ENCODE results near the gene EPB41L2.

Gene EPB41L2

DNA sequence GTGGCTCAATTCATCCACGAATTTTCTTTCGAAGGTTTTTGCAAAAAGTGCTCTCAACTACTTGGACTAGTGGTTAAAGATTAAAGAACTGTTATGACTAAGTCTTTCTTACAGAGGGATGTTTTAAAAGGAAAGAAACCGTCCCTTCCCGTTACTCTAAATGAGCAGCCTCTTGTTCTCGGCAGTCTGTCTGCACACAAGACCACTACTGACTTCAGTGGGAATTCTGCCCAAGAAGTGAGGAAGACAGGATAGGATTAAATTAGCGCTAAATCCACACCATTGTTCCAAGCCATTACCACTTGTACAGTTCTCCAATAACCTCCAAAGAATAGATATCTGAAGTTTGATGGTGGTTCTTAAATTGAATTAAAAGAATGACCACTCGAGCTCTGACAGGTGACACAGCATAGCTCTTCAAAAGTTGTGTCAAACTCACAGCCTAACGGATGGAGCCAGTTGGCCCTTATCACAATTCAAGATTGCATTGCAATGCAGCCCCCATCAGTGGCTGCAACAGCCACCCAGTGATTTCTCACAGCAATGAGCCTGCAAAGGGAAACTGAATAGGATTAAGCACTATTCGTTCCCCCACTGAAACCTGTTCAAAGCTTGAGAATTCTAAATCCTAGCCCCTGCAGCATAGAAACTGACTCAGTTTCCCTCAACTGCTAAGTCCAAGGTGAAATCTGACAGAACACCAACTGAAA lies 1.8 kb downstream of the EPB41L2 start:
- DNase-seq: peak; percentile 52

DNA sequence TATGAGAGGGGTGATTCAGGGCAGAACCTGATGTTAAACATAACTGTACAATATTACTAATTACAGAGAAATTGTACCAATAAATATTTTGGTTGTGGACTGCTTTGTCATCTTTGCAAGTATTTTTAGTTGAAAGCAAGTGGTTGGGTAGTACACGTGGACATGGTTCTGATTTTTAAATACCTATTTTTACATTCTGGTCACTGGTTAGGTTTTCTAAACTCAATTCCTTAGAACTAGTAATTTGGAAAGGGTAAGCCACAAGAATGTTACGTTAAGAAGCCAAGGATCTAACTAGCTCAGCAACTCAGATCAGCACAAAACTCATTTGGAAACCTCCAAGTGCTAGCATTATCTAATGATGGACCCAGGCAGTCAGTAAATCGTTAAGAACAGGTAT lies 2.7 kb downstream of the EPB41L2 start:
- no peak for DNase-seq

DNA sequence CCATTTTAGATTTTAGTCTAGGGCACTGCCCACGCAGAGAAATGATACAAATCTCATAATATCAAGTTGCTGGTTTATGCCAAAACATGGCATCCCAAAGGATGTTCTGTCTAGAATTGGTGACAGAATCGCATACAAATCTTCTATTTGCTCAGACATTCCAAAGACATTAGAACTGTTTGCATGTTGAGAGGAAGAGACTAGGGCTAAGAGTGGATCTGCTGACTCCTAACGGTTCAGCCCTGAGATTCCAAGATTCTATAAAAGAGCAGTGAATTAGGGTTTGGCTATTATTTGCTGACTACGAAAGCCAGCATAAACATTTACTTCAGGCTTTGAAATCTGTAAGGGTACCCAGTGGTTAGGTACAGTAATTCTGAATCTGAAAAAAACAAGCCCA lies 3.6 kb downstream of the EPB41L2 start:
- no peak for DNase-seq

DNA sequence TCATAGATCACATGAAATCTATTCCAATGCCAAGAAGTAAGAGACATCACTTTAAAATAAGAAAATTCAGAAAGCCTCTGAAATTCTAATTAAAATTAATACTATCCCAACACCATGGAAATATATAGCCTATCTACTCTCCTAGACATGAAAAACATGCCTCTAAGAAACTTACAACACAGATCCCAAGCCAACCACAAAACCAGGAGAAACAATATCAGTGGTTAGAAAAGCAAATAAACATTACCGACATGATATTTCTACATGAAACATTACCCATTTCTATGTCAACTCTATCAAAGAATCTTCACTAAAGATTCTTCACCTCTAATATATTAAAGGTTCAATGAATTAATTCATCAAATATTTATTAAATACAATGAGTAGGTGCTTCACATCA lies 4.8 kb downstream of the EPB41L2 start:
- no peak for DNase-seq

DNA sequence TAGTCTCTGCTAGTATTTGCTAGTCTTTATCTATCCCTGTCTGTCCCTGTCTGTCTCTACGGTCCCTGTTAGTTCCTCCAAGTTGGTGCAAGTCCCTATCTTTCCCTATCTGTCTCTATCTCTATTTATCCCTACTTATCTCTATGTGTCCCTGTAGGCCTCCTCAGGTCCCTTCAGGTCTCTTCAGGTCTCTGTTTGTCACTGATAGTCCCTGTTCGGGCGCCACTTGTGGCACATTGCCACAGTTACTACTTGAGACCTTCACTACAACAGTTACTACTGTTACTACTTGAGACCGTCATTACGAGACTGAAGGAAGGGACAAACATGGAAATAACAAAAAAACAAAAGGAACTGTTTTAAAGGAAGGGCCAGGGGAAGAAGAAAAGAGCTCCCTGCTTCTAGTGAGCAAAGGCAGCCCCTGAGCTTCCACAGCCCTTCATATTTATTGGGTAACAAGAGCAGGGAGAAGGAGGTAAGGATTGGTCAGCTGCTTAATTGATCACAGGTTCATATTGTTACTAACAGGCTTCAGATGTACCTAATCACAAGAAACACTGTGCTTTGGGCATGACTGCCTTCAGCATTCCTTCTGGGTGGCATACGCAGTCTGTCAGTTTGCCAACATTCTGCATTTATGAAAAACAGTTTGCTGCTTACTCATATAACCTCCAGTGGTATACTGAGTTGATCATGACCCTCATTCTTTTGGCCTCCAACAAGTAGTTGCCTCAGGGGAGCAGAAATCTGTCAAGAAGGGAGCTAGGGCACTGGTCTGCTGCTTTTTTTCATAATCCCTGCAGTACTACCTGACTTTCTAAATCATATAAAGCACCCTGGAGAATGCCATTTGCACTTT lies 8.4 kb downstream of the EPB41L2 start:
- DNase-seq: peak; percentile 22

DNA sequence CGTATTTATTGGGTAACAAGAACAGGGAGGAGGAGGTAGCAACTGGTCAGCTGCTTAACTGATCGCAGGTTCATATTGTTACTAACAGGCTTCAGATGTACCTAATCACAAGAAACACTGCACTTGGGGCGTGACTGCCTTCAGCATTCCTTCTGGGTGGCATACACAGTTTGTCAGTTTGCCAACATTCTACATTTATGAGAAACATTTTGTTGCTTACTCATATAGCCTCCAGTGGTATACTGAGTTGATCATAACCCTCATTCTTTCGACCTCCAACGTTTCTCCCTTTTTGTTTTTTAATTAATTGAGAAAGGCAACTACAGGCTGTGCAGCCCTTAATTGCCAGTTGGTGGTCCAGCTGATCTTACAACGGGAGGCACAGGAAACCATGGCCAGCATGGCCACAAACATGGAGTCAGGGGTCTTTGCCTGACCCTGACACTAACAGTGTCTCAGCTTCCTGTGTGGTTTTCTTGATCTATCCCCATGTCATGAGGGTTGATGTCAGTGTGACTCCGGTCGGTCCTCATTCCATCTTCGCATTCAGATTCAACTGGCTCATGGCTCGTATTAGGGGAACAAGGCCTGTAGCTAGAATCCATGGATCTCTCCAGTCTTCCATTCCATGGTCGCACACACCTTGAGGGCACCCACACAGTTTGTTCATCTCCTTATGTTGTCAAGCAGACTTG lies 9.4 kb downstream of the EPB41L2 start:
- DNase-seq: no peak

DNA sequence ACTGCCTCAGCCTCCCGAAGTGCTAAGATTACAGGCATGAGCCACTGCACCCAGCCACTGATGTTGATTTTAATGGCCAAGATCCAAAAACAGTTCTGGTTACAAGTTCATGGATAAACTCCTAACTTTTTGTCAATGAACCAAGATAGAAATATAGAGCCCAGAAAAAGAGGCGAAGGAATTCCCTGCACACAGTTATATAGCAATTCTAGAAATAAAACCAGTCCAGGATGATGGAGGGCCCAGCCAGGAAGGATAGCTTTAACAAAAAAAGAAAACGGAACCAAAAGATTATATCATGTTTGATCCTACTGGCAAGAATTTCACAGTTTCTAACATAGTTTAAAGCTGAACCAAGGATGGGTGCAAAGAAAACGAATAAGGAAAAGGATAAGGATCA lies 10.9 kb downstream of the EPB41L2 start:
- DNase-seq: no peak

DNA sequence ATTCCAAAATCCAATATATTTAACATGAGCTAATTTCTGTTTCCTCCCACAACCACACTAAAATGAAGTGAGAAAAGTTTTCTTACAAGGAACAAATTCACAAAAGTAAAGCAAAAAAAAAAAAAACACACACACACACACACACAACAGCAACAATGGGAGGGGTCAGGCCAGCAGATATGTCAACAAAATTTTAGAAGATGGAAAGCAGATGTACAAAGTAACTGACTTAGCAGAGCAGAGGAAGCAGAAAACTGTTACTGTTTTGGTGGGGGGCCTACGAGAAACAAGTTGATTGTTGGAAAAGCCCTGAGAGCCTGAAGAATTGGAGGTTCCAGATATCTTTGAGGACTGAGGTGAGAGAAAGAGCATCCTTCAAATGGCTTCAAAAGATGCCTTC lies 11.7 kb downstream of the EPB41L2 start:
- no peak for DNase-seq

DNA sequence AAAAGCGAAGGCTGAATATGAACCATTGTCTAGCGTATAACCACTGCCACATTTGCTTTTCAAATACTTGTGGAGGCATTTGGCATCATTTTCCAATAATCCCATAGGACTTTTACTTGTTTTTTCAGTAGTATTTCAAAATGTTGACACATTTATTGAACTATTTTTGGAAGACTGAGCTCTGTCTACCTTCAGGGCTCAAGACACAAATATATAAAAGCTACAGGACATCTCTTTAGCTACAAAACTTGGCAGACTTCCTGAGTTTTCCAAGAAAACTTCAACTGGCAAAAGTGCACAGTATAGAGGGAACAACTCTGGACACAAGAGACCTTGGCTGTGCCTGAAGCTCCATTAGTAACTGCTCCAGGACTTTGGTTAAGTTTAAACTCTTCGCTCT lies 13.4 kb downstream of the EPB41L2 start:
- no peak for DNase-seq

DNA sequence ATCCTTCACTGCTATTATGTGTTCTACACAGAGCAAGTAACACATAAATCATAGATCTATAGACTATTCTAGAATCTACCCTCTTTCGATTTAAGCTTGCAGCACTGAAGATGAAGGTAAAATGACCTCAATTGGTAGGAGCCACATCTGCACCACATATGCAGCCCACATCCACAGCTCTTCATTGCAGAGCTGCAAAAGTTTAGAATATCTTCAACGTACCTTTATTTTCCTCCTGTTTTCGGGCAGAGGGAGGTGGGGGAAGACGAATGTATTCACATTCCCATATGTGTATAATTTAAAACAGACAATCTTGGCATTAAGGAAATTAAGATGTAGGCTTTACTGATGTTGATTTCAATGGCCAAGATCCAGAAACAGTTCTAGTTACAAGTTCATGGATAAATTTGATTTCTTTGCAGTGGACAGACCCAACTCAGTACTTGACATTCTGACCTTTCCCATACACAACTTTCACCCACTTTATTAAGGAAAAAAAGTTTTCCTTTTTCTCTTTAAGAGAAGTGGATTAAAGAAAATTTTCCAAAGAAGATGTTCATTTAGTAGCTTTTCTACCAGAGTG lies 14.0 kb downstream of the EPB41L2 start:
- no peak for DNase-seq

DNA sequence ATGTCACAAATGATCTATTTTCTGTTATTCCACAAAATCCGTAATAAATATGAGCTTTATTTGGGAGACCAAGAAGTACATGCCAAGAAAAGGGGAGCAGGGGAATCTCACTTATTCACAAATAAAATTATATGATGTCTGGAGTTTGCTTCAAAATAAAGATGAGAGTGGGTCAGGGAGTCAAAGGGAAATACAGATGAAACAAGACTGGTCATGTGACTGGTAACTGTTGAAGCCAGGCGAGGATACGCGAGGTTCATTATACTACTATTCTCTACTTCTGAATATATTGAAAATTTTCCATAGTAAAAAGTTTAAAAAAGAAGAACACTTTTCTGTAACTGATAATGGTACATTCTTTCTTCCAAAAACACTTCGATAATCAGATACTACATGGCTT lies 14.6 kb downstream of the EPB41L2 start:
- DNase-seq: no peak

DNA sequence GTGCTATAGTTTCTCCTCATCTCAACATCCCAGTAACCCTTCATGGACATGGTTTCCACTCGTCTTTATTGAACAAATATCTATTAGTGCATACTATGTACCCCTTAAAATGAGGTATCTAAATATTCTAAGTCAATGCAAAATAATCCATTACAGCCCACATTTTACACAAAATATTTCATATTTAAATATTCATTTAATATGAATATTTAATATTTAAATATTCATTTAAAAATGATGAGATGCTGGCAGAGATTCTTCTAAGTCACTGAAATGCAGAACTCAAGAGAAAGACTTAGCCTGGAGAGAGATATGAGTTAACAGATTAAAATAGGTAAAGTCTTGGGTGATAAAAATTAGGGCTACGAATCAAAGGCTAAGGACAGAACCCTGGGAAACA lies 17.9 kb downstream of the EPB41L2 start:
- DNase-seq: no peak

DNA sequence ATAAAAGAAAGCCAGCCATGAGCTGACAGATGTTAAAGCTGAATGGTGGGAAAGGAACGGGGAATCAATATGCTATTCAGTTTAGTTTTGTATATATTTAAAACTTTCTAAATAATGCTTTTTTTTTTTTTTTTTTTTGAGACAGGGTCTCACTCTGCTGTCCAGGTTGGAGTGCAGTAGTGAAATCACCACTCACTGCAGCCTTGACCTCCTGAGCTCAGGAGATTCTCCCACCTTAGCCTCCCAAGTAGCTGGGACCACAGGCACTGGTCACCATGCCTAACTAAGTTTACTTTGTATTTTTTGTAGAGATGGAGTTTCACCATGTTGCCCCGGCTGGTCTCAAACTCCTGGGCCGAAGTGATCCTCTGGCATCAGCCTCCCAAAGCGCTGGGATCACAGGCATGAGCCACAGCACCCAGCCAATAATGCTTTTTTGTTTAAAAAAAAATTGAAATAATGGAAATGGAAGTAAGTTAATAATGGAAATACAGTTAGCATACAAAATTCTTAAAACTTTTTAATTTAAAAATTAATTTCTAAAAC lies 19.1 kb downstream of the EPB41L2 start:
- DNase-seq: no peak

DNA sequence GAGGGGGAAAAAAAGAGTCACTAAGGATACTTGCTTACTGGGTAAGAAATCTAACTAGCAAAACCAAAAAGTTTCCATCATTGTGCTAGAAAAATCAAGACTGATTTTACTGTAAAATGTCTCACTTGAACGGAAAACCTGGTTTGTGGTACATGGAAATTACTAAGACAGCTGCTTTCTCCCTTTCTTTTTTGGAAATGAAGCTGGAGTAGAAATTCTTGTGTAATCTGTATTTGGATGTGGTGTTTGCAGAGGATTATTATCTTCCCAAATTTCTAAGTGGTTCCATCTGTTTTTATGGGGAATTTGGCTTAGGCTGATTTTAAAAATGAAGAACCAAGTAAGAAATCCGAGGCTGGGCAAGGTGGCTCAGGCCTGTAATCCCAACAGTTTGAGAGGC lies 20.4 kb downstream of the EPB41L2 start:
- DNase-seq: no peak

DNA sequence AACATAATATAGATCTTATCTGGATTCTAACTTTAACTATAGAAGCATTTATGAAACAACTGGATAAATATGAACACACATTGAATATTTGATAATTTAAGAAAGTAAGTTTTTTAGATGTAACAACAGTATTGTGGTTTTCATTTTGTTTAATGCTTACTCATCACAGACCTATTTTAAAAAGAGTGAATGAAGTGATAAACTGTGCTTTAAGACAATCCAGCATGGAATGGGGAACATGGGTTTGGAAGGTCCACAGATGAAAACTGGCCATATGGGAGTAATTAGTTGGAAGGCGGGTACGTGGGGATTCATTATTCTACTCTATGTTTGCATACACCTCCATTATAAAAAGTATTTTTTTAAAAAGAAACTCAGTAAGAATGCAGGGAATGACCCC lies 21.2 kb downstream of the EPB41L2 start:
- DNase-seq: no peak

DNA sequence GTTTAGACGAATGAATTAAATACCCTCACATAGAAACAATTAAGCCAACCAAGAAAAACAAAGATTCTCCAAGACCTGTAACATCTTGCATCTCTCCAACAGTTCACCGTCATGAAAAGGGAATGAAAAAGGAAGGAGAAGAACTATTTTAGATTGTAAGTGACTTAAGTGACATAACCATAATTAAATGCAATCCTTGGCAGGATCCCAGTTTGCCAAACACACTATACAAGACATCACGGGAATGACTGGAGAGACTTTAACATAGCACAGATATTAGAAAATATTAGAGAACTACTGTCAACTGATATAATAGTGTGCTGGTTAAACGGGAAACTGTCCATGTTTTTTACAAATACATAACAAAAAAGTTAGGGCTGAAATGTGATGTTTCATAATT lies 22.2 kb downstream of the EPB41L2 start:
- DNase-seq: no peak

DNA sequence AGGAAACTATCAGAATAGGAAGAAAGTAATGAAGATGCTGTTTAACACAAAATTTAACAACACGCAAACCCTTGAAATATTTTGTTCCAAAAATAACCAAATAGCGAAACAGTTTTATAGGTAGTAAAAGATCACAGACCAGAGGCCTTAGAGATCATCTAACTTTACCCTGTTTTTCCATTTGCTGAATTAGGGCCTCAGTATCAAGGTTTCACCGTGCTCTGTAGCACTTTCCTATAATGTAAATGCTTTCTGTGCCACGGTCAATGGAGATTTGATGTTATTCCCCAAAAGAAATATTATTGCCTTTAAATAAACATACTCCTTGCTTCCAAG lies 23.7 kb downstream of the EPB41L2 start:
- no peak for DNase-seq

DNA sequence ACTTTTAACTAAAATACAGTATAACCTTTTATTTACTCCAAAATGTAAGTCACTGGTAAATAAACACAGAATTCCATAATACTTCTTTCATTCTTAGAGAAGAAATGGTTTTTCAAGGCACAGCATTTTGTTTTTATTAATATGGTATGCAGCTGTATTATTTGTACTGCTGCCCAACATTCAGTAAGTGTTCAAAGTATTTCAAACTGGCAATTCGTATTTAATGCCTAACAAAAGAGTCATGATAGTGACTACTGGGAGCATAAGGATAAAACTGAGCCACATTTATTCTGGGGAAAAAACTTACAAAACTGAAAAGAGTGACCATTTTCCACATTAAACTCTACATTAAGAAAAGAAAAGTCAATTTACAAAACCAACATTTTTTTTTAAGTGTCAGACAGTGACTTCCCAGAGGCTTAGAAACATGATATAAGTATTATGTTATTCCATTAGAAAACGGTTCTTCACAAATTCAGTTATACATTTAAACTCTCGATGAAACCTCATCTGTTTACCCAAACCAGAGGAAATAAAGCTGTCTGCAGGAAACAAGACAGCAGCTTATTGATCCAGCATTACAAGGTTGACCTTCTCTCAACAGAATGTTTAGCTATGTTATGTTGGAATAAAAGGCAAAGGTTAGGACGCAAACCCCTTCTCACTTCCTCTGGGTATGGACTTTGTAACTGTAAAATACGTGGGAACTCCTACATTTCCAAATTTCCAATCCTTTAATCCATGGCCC lies 24.3 kb downstream of the EPB41L2 start:
- DNase-seq: no peak

DNA sequence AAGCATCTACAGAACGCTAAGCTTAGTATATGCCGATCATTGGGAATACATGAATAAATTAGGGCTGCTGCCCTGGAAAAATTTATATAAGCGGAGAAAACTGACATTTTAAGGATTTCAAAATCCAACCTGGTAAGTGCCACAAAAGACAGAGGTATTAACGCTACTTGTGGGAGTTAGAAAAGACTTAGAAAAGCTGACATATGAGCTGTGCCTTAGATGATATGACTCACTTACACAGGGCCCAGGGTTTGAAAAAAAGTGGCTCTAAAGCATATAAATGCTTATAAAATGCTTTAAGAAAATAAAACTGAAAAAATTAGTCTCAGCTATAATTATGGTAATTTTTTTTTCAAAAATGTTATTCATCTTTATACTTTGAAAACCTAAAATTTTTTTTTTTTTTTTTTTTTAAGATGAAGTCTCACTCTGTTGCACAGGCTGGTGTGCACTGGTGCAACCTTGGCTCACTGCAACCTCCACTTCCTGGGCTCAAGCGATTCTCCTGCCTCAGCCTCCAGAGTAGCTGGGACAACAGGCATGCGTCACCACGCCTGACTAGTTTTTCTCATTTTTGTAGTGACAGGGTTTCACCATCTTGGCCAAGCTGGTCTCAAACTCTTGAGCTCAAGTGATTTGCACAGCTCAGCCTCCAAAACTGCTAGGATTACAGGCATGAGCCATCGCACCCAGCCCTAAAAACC lies 25.7 kb downstream of the EPB41L2 start:
- no peak for DNase-seq

DNA sequence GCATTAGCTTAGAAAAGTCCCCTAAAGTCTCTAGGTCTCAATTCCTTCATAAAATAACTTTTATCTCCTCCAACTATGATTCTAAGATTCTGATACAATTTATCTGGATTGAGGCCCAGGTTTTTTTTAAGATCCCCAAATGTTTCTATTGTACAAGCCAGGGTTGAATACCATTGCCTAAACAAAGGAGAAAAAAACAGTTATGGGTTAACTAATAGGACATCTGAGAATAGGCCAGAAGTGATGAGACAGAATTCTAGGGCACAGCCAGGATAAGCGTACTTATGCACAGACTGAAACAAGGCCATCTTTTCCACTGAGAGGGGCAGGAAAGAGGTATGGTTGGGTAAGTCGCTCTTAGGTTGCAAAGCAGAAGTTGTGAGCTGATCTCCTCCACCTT lies 26.4 kb downstream of the EPB41L2 start:
- DNase-seq: no peak

DNA sequence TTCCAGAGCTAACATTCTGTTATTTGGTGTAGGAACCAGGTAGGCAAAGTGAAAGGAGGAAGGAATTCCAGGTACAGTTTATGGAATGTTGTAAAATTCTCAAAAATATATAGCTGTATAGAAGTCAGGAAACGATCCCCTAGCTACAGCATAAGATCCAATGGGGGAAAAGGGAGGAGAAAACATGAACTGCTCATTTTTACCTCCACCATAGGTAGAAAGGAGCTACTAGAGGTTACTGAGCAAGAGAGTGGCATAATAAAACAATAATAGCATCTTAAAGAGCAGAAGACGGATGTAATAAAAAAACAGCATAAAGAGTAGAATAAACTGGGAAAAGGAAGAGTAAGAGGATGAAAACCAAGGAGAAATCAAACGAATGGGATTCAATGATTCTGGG lies 26.9 kb downstream of the EPB41L2 start:
- DNase-seq: no peak

DNA sequence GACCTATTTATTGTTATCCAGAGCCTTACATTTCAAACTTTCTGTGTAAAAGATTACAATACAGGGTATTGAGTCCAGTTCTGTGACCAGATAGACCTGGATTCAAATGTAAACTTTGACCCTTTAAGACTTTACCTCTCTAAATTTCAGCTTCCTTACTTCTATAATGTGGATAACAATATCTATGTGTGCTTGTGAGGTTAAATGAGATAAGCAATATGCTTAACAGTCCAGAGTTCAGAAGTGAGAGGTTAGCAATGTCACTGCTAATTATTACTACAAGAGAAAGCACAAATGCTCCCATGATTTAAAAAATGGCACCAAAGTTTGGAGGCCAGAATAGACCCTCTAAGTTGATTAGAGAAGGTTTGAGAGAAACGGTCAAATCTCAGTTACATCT lies 27.5 kb downstream of the EPB41L2 start:
- no peak for DNase-seq

All from hematopoietic multipotent progenitor cell treated with erythropoietin and hydrocortisone succinate and interleukin-3 and kit ligand, for 4 days (in vitro differentiated cells).